Natural killer cell (primary cell): ENCODE data around the gene KRTAP4-3. TPM values are rescaled to one million over a fixed set of nuclear protein-coding genes. Genes with fewer than 3 reads are reported as not detected.
"Not testable (repeated sequence)": the region's sequence is repeated elsewhere in the genome, so short reads cannot be mapped to it uniquely, and the experiment has no call there.

ENCODE experiments used
- ATAC-seq, 3 donors: fragments of 150-1000 bp in 2 of 3; fragments of 200-7000 bp in 1 of 3; cut with Tn5 transposase; 1 replicate in 1 of 3; 2 replicates in 2 of 3; pipeline ENCODE4 v1.10.0; 2021; ENCODE audit warnings: mild to moderate bottlenecking in 2 of 3, moderate library complexity in 2 of 3
- DNase-seq, 2 donors: peaks; one replicate each; pipeline versions ENCODE4 v3.0.0 to v3.0.0-alpha.2; 2013 to 2021; ENCODE audit warnings: mixed read lengths in 1 of 2
- H3K27ac ChIP-seq: one replicate; pipeline ENCODE4 v1.5.1; 2013; ENCODE audit warnings: mild to moderate bottlenecking, low read length
- H3K27me3 ChIP-seq: one replicate; pipeline ENCODE4 v1.6.1; 2013; ENCODE audit warnings: low read length; ENCODE audit not compliant: control insufficient read depth, insufficient read depth
- H3K36me3 ChIP-seq: one replicate; pipeline ENCODE4 v1.6.1; 2013; ENCODE audit warnings: low read length; ENCODE audit not compliant: control insufficient read depth, insufficient read depth
- H3K4me1 ChIP-seq: one replicate; pipeline ENCODE4 v1.6.1; 2013; ENCODE audit warnings: low read length; ENCODE audit not compliant: control insufficient read depth, insufficient read depth
- H3K4me3 ChIP-seq: one replicate; pipeline ENCODE4 v1.5.1; 2013; ENCODE audit warnings: low read length
- H3K9me3 ChIP-seq: one replicate; pipeline ENCODE4 v1.6.1; 2013; ENCODE audit warnings: low read length; ENCODE audit not compliant: control insufficient read depth, insufficient read depth
- H3K27ac Mint-ChIP-seq, 2 donors: one replicate each; pipeline ENCODE4 v1.8.0; 2022; ENCODE audit warnings: mild to moderate bottlenecking in 2 of 2, mixed read lengths in 2 of 2, moderate library complexity in 1 of 2
- H3K27me3 Mint-ChIP-seq, 2 donors: one replicate each; pipeline ENCODE4 v1.8.0; 2022; ENCODE audit warnings: low read depth in 2 of 2, mixed read lengths in 2 of 2
- H3K36me3 Mint-ChIP-seq: one replicate; pipeline ENCODE4 v1.8.0; 2022; ENCODE audit warnings: mixed read lengths
- H3K4me1 Mint-ChIP-seq, 2 donors: one replicate each; pipeline ENCODE4 v1.8.0; 2022; ENCODE audit warnings: mixed read lengths in 2 of 2
- H3K4me3 Mint-ChIP-seq: one replicate; pipeline ENCODE4 v1.8.0; 2022; ENCODE audit warnings: mild to moderate bottlenecking, moderate library complexity, mixed read lengths
- H3K9me3 Mint-ChIP-seq, 2 donors: one replicate each; pipeline ENCODE4 v1.8.0; 2022; ENCODE audit warnings: mixed read lengths in 2 of 2
- CTCF ChIP-seq: fragments of 200-600 bp; IDR thresholded peaks from one replicate; pipeline ENCODE4 v1.8.0; 2022; ENCODE audit warnings: antibody characterized with exemption
- WGBS: methylation state at CpG from one replicate; pipeline ENCODE4 v1.1.7; 2013; ENCODE audit warnings: missing lambda C conversion rate; ENCODE audit not compliant: insufficient coverage; 5-methylcytosine and 5-hydroxymethylcytosine counted together
- intact Hi-C: fragments of 100-400 bp; cut with micrococcal nuclease; formaldehyde crosslinking; loops from one replicate; pipeline ENCODE4 v1.14.2; 2022
- total RNA-seq, 4 donors: library from RNA; stranded (reverse); fragments of 120-200 nt in 1 of 4; gene quantifications; one replicate each; pipeline versions ENCODE4 v1.2.3 to v1.2.4, GENCODE V29; 2013 to 2022

KRTAP4-3 gene
- total RNA-seq, 3 donors from 2014 or later (not counting 1 experiment from before 2014, with no cell fraction given), result not detected

- no peak overlapping the region for H3K4me3 Mint-ChIP-seq
These were observed 14.2 kb downstream of the KRTAP4-3 start for GRCh38 chr17:41153856-41154255.

GRCh38 chr17:41151525-41151924 is 16.5 kb downstream of the KRTAP4-3 start:
- H3K4me1 ChIP-seq, result no peaks in the 10 kb centered on the region
- TF ChIP-seq CTCF, result no peak
- H3K27ac ChIP-seq, result no peak overlapping the region
- H3K4me1 Mint-ChIP-seq, result no peaks in the 10 kb centered on the region
- H3K27me3 Mint-ChIP-seq, result peaks cover 26 to 37% of the 10 kb centered on the region in 2 donors
- H3K4me3 ChIP-seq, result no peak overlapping the region
- WGBS, result 60% methylated on average over 1 of the region's 2 CpGs
- no peaks in the 10 kb centered on the region for H3K9me3 Mint-ChIP-seq
- no peak overlapping the region for H3K4me3 Mint-ChIP-seq
- H3K9me3 ChIP-seq, result no peaks in the 10 kb centered on the region
- H3K27ac Mint-ChIP-seq, result no peak overlapping the region
- no peak for DNase-seq
- intact Hi-C loops, result no loop called here
- H3K36me3 Mint-ChIP-seq, result no peaks in the 10 kb centered on the region
- ATAC-seq, result no peak
- peaks cover 5% of the 10 kb centered on the region for H3K27me3 ChIP-seq
- no peaks in the 10 kb centered on the region for H3K36me3 ChIP-seq

More at GRCh38 chr17:41153856-41154255, 14.2 kb downstream of the KRTAP4-3 start:
- Mint-ChIP-seq H3K27me3 (peaks cover 39 to 49% of the 10 kb centered on the region in 2 donors), H3K4me1 (no peaks in the 10 kb centered on the region), H3K36me3 (no peaks in the 10 kb centered on the region), H3K27ac (no peak overlapping the region), H3K9me3 (no peaks in the 10 kb centered on the region)
- no peaks in the 10 kb centered on the region for H3K36me3 ChIP-seq
- ATAC-seq (no peak), DNase-seq (no peak)
- WGBS, result 37% methylated on average over 2 of the region's 2 CpGs
- no peak overlapping the region for H3K27ac ChIP-seq
- TF ChIP-seq CTCF, result no peak
- H3K27me3 ChIP-seq, result peaks cover 16% of the 10 kb centered on the region
- no peaks in the 10 kb centered on the region for H3K9me3 ChIP-seq
- no peak overlapping the region for H3K4me3 ChIP-seq
- intact Hi-C loops, result no loop called here
- no peaks in the 10 kb centered on the region for H3K4me1 ChIP-seq

- Mint-ChIP-seq H3K4me3 (no peak overlapping the region), H3K27me3 (peaks cover 21 to 26% of the 10 kb centered on the region in 2 donors), H3K36me3 (no peaks in the 10 kb centered on the region), H3K9me3 (no peaks in the 10 kb centered on the region), H3K4me1 (no peaks in the 10 kb centered on the region), H3K27ac (no peak overlapping the region)
- TF ChIP-seq CTCF, result no peak
- DNase-seq, result no peak
- no peaks in the 10 kb centered on the region for H3K9me3 ChIP-seq
- H3K4me3 ChIP-seq, result no peak overlapping the region
- no peaks in the 10 kb centered on the region for H3K4me1 ChIP-seq
- H3K27me3 ChIP-seq, result no peaks in the 10 kb centered on the region
- intact Hi-C loops, result no loop called here
- H3K36me3 ChIP-seq, result no peaks in the 10 kb centered on the region
- WGBS, result 90% methylated on average over 4 of the region's 4 CpGs
- no peak for ATAC-seq
- H3K27ac ChIP-seq, result no peak overlapping the region
These were observed 18.0 kb downstream of the KRTAP4-3 start for GRCh38 chr17:41150026-41150425.

- intact Hi-C loops, result no loop called here
- 69% methylated on average over 2 of the region's 2 CpGs for WGBS
- peaks cover 20 to 27% of the 10 kb centered on the region in 2 donors for H3K27me3 Mint-ChIP-seq
These were observed 18.4 kb downstream of the KRTAP4-3 start, which contains the start of gene KRTAP4-5 for GRCh38 chr17:41149652-41149985. Gene KRTAP4-5 (minus strand): TSS chr17:41149825. CDS start chr17:41149767, 58 bp downstream.

GRCh38 chr17:41148971-41149651 is 18.9 kb downstream of the KRTAP4-3 start:
- not testable (repeated sequence) for ATAC-seq

More at GRCh38 chr17:41149652-41149985, 18.4 kb downstream of the KRTAP4-3 start, which contains the start of gene KRTAP4-5:
- Histone ChIP-seq H3K9me3 (no peaks in the 10 kb centered on the region), H3K4me3 (no peak within 1 kb of the TSS), H3K4me1 (no peaks in the 10 kb centered on the region), H3K27ac (no peak within 1 kb of the TSS), H3K27me3 (no peaks in the 10 kb centered on the region), H3K36me3 (no peaks in the 10 kb centered on the region)
- H3K4me1 Mint-ChIP-seq, result no peaks in the 10 kb centered on the region
- no peaks in the 10 kb centered on the region for H3K9me3 Mint-ChIP-seq
- no peaks in the 10 kb centered on the region for H3K36me3 Mint-ChIP-seq
- no peak for DNase-seq
- TF ChIP-seq CTCF, result no peak
- H3K4me3 Mint-ChIP-seq, result no peak within 1 kb of the TSS
- no peak for ATAC-seq
- no peak within 1 kb of the TSS for H3K27ac Mint-ChIP-seq

More at GRCh38 chr17:41148971-41149651, 18.9 kb downstream of the KRTAP4-3 start:
- H3K9me3 ChIP-seq, intact Hi-C loops, DNase-seq, H3K4me1 Mint-ChIP-seq, H3K36me3 ChIP-seq, H3K27ac ChIP-seq, H3K27me3 ChIP-seq, H3K27ac Mint-ChIP-seq, H3K4me1 ChIP-seq, H3K4me3 ChIP-seq, H3K9me3 Mint-ChIP-seq, H3K36me3 Mint-ChIP-seq, H3K4me3 Mint-ChIP-seq: not testable (repeated sequence)
- peaks cover 17 to 27% of the 10 kb centered on the region in 2 donors for H3K27me3 Mint-ChIP-seq
- WGBS, result 85% methylated on average over 10 of the region's 10 CpGs
